HEK293 (cell line): Measurements from ENCODE around the gene PKDCC.

Experiments
- CTCF ChIA-PET: fragments of 350-600 bp; formaldehyde crosslinking; extraction: SDS; loops from one replicate; lab custom pipeline; 2021; ENCODE audit warnings: antibody characterized with exemption; lab: Yijun Ruan, JAX
- POLR2A ChIA-PET: fragments of 300-600 bp; formaldehyde crosslinking; extraction: SDS; loops from one replicate; lab custom pipeline; 2020; ENCODE audit warnings: antibody characterized with exemption, inconsistent platforms; lab: Yijun Ruan, JAX
- H3K27ac ChIP-seq: fragments of 200-500 bp; sonication (Bioruptor generic); 2 replicates; pipeline ENCODE4 v1.5.1; 2014; ENCODE audit warnings: low read depth, low read length, control low read depth, inconsistent platforms; ENCODE audit errors: extremely low read depth
- H3K36me3 ChIP-seq, 2 experiments: fragments of 200-500 bp in 1 of 2; sonication (Bioruptor generic) in 1 of 2; 1 replicate in 1 of 2; 2 replicates in 1 of 2; pipeline ENCODE4 v1.5.1; 2014 to 2017; ENCODE audit warnings: inconsistent platforms in 2 of 2, low read length in 2 of 2; ENCODE audit not compliant: control insufficient read depth in 2 of 2, insufficient read depth in 1 of 2
- H3K4me1 ChIP-seq: fragments of 200-500 bp; sonication (Bioruptor generic); 2 replicates; pipeline ENCODE4 v1.5.1; 2014; ENCODE audit warnings: mild to moderate bottlenecking, low read length, inconsistent platforms; ENCODE audit not compliant: control insufficient read depth, insufficient read depth
- H3K4me3 ChIP-seq: 2 replicates; pipeline ENCODE4 v1.5.1; 2011; ENCODE audit warnings: low read depth, mild to moderate bottlenecking, control low read depth, low read length, moderate library complexity
- H3K9me3 ChIP-seq: fragments of 200-500 bp; sonication (Bioruptor generic); 2 replicates; pipeline ENCODE4 v1.5.1; 2014; ENCODE audit warnings: low read depth, low read length, inconsistent platforms; ENCODE audit not compliant: control insufficient read depth, insufficient read depth
- ATF2 ChIP-seq: fragments of 450-650 bp; formaldehyde crosslinking; IDR thresholded peaks from 2 replicates; pipeline ENCODE4 v1.5.1; 2016; ENCODE audit warnings: missing biosample characterization, missing genetic modification characterization, low read depth
- BCL11B ChIP-seq: fragments of 450-650 bp; formaldehyde crosslinking; IDR thresholded peaks from 2 replicates; pipeline ENCODE4 v1.5.1; 2016; ENCODE audit warnings: low read depth, missing biosample characterization, missing genetic modification characterization
- GFI1B ChIP-seq: fragments of 450-650 bp; formaldehyde crosslinking; IDR thresholded peaks from 2 replicates; pipeline ENCODE4 v1.5.1; 2016; ENCODE audit warnings: missing biosample characterization, missing genetic modification characterization
- RBAK ChIP-seq: fragments of 450-650 bp; formaldehyde crosslinking; IDR thresholded peaks from 2 replicates; pipeline ENCODE4 v1.5.1; 2016; ENCODE audit warnings: missing biosample characterization, missing genetic modification characterization
- SETDB1 ChIP-seq: IDR thresholded peaks from one replicate; pipeline ENCODE4 v1.6.1; 2017; ENCODE audit warnings: mild to moderate bottlenecking, low read length, moderate library complexity, mixed read lengths; ENCODE audit not compliant: insufficient read length
- SP3 ChIP-seq: fragments of 450-650 bp; formaldehyde crosslinking; IDR thresholded peaks from 2 replicates; pipeline ENCODE4 v1.5.1; 2016; ENCODE audit warnings: missing biosample characterization, missing genetic modification characterization
- ZNF248 ChIP-seq: fragments of 450-650 bp; formaldehyde crosslinking; IDR thresholded peaks from 2 replicates; pipeline ENCODE4 v1.5.1; 2017; ENCODE audit warnings: missing biosample characterization, missing genetic modification characterization
- ZNF292 ChIP-seq: fragments of 450-650 bp; formaldehyde crosslinking; IDR thresholded peaks from 2 replicates; pipeline ENCODE4 v1.5.1; 2016; ENCODE audit warnings: low read depth, missing biosample characterization, missing genetic modification characterization, borderline replicate concordance
- ZNF394 ChIP-seq: fragments of 450-650 bp; formaldehyde crosslinking; IDR thresholded peaks from 2 replicates; pipeline ENCODE4 v1.5.1; 2016; ENCODE audit warnings: missing biosample characterization, missing genetic modification characterization, mild to moderate bottlenecking, moderate library complexity, borderline replicate concordance
- ZNF416 ChIP-seq: fragments of 450-650 bp; formaldehyde crosslinking; IDR thresholded peaks from 2 replicates; pipeline ENCODE4 v1.5.1; 2016; ENCODE audit warnings: missing biosample characterization, missing genetic modification characterization
- ZNF501 ChIP-seq: fragments of 450-650 bp; formaldehyde crosslinking; IDR thresholded peaks from 2 replicates; pipeline ENCODE4 v1.5.1; 2016; ENCODE audit warnings: missing biosample characterization, missing genetic modification characterization
- ZNF518A ChIP-seq: fragments of 450-650 bp; formaldehyde crosslinking; conservative IDR thresholded peaks from 2 replicates; pipeline ENCODE4 v1.5.1; 2016; ENCODE audit warnings: low read depth, missing biosample characterization, missing genetic modification characterization
- ZNF544 ChIP-seq: fragments of 450-650 bp; formaldehyde crosslinking; IDR thresholded peaks from 2 replicates; pipeline ENCODE4 v1.5.0; 2017; ENCODE audit warnings: missing biosample characterization, missing genetic modification characterization
- ZNF585B ChIP-seq: fragments of 450-650 bp; formaldehyde crosslinking; IDR thresholded peaks from 2 replicates; pipeline ENCODE4 v1.5.1; 2016; ENCODE audit warnings: missing biosample characterization, missing genetic modification characterization
- ZNF610 ChIP-seq: fragments of 450-650 bp; formaldehyde crosslinking; IDR thresholded peaks from 2 replicates; pipeline ENCODE4 v1.5.1; 2016; ENCODE audit warnings: missing biosample characterization, missing genetic modification characterization, borderline replicate concordance
- ZNF830 ChIP-seq: fragments of 450-650 bp; IDR thresholded peaks from 2 replicates; pipeline ENCODE4 v1.5.0; 2018; ENCODE audit warnings: missing biosample characterization, missing genetic modification characterization, low read depth, mild to moderate bottlenecking, moderate library complexity
- TF ChIP-seq, protein P1 (sequence below): fragments of 450-650 bp; formaldehyde crosslinking; IDR thresholded peaks from 2 replicates; pipeline ENCODE4 v1.5.1; 2017; ENCODE audit warnings: missing biosample characterization, mild to moderate bottlenecking, missing genetic modification characterization, moderate library complexity

PKDCC gene

DNA sequence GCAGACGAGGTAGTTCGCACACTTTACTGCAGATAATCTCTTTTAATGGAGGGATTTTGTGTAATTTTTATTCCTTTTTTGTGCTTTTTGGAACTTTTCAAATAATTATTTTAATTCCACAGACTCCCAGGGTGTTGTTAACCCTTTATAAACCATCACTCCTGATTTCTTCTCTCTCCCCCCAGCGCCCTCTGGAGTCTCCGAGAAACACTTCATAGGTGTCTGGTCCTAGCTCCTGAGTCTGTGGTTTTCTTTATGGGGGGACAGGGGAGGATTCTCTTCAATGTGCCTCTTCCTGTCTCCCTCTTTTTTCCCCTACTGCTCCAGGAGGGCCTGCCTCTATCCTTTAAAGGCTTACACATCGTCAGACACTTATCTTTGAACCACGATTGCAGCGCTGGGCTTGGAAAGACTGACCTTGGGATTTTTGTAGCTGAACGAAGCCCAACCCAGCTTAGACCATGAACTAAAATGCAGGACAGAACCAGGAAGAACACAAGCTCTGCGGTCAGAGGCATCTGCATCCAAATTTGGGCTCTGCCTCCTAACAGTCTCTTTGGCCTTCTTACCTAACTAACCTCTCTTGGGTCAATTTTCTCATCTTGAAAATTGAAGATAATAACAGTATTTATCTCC is 7.1 kb upstream of the PKDCC start:
- ChIA-PET CTCF (interaction anchor here (0.6 to 1.0 kb wide), 3 partner anchors 14 to 180 kb away, joined by 3 to 4 read pairs (median 4); no protein-coding TSS in a partner anchor), POLR2A (no interaction called here)
- no peak for TF ChIP-seq ZNF394 (tag by site-specific recombination)
- TF ChIP-seq, protein P1, sequence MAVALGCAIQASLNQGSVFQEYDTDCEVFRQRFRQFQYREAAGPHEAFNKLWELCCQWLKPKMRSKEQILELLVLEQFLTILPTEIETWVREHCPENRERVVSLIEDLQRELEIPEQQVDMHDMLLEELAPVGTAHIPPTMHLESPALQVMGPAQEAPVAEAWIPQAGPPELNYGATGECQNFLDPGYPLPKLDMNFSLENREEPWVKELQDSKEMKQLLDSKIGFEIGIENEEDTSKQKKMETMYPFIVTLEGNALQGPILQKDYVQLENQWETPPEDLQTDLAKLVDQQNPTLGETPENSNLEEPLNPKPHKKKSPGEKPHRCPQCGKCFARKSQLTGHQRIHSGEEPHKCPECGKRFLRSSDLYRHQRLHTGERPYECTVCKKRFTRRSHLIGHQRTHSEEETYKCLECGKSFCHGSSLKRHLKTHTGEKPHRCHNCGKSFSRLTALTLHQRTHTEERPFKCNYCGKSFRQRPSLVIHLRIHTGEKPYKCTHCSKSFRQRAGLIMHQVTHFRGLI (tag by site-specific recombination) = peak; percentile 67; the same call in 1 of the 2 replicates
- Histone ChIP-seq H3K36me3 (no peaks in the 10 kb centered on the region), H3K27ac (no peak overlapping the region), H3K4me1 (no peaks in the 10 kb centered on the region), H3K4me3 (no peak overlapping the region), H3K9me3 (no peaks in the 10 kb centered on the region)

- TF ChIP-seq, protein P1 (tag by site-specific recombination) = no peak
- TF ChIP-seq GFI1B (tag by site-specific recombination) (no peak), ZNF248 (tag by site-specific recombination) (no peak), ZNF501 (tag by site-specific recombination) (no peak), ZNF416 (no peak), ZNF518A (tag by site-specific recombination) (no peak), RBAK (tag by site-specific recombination) (no peak), SP3 (tag by site-specific recombination) (no peak), ATF2 (tag by site-specific recombination) (no peak), ZNF610 (no peak), ZNF292 (no peak), ZNF830 (tag by site-specific recombination) (no peak), BCL11B (tag by site-specific recombination) (no peak), ZNF544 (tag by site-specific recombination) (no peak), ZNF585B (tag by site-specific recombination) (no peak), SETDB1 (no peak)
- POLR2A ChIA-PET = no interaction called here
- no peak overlapping the region for H3K4me3 ChIP-seq
- H3K27ac ChIP-seq = no peak overlapping the region
- H3K4me1 ChIP-seq = peaks cover 4% of the 10 kb centered on the region; the same call in 1 of the 2 replicates
- CTCF ChIA-PET = interaction anchor here (1.0 kb wide), 1 partner anchor 154 kb away, joined by 3 read pairs; no protein-coding TSS in a partner anchor
- H3K36me3 ChIP-seq = no peaks in the 10 kb centered on the region
- no peaks in the 10 kb centered on the region for H3K9me3 ChIP-seq
These were observed 6.3 kb upstream of the PKDCC start for GRCh38 chr2:42041377-42042127.
